IMR-90 (cell line): Measurements from ENCODE around the gene VWA8. TPM values are rescaled to one million over a fixed set of nuclear protein-coding genes. Genes with fewer than 3 reads are reported as not detected.

Source experiments
- ATAC-seq: fragments of 200-7000 bp; cut with Tn5 transposase; 2 replicates; pipeline ENCODE4 v1.9.1; 2020; ENCODE audit warnings: low read depth, mild to moderate bottlenecking, moderate library complexity
- BruUV-seq: library from RNA; stranded (reverse); fragments of 400-500 nt; replicated peaks from 2 replicates; lab custom pipeline; 2021; lab: Mats Ljungman, UMichigan
- CTCF ChIA-PET: fragments of 300-600 bp; formaldehyde crosslinking; extraction: SDS; loops from one replicate; lab custom pipeline; 2021; ENCODE audit warnings: antibody characterized with exemption; lab: Yijun Ruan, JAX
- POLR2A ChIA-PET: fragments of 300-600 bp; sonication (Branson Sonifier 250); formaldehyde crosslinking; loops from one replicate; lab custom pipeline; 2022; ENCODE audit warnings: antibody characterized with exemption; ENCODE audit not compliant: unreplicated experiment; lab: Charles Lee
- DNase-seq: peaks from one replicate; pipeline ENCODE4 v3.0.0; 2013
- H2AFZ ChIP-seq: replicated peaks from 2 replicates; pipeline ENCODE3; 2013; ENCODE audit warnings: low read length, mild to moderate bottlenecking; ENCODE audit not compliant: poor library complexity
- H2AK5ac ChIP-seq: 2 replicates; pipeline ENCODE4 v1.6.1; 2013; ENCODE audit warnings: low read depth, low read length, inconsistent platforms
- H2AK9ac ChIP-seq: replicated peaks from 2 replicates; pipeline ENCODE3; 2013; ENCODE audit warnings: mild to moderate bottlenecking, low read depth, low read length, moderate library complexity; ENCODE audit not compliant: poor library complexity
- H2BK120ac ChIP-seq: 2 replicates; pipeline ENCODE4 v1.6.1; 2013; ENCODE audit warnings: low read depth, low read length, inconsistent platforms
- H2BK15ac ChIP-seq: 3 replicates; pipeline ENCODE4 v1.6.1; 2013; ENCODE audit warnings: low read depth, low read length, inconsistent platforms
- H2BK20ac ChIP-seq: 2 replicates; pipeline ENCODE4 v1.6.1; 2013; ENCODE audit warnings: low read depth, mild to moderate bottlenecking, inconsistent platforms, low read length, moderate library complexity
- H2BK5ac ChIP-seq: 2 replicates; pipeline ENCODE4 v1.6.1; 2013; ENCODE audit warnings: mild to moderate bottlenecking, low read depth, low read length, inconsistent platforms; ENCODE audit not compliant: poor library complexity, severe bottlenecking
- H3K14ac ChIP-seq: replicated peaks from 2 replicates; pipeline ENCODE4 v1.6.1; 2013; ENCODE audit warnings: low read depth, low read length, inconsistent platforms
- H3K18ac ChIP-seq: 2 replicates; pipeline ENCODE4 v1.6.1; 2013; ENCODE audit warnings: low read depth, low read length, control low read depth
- H3K23ac ChIP-seq: 2 replicates; pipeline ENCODE4 v1.6.1; 2013; ENCODE audit warnings: low read depth, low read length, inconsistent platforms
- H3K27ac ChIP-seq: 2 replicates; pipeline ENCODE4 v1.5.1; 2013; ENCODE audit warnings: mild to moderate bottlenecking, control low read depth, low read length; ENCODE audit not compliant: insufficient read depth
- H3K27me3 ChIP-seq: 2 replicates; pipeline ENCODE4 v1.6.1; 2013; ENCODE audit warnings: low read length; ENCODE audit not compliant: control insufficient read depth, insufficient read depth
- H3K36me3 ChIP-seq: 2 replicates; pipeline ENCODE4 v1.6.1; 2013; ENCODE audit warnings: low read length, mixed read lengths; ENCODE audit not compliant: control insufficient read depth, insufficient read depth
- H3K4ac ChIP-seq: 2 replicates; pipeline ENCODE4 v1.6.1; 2013; ENCODE audit warnings: low read depth, low read length, inconsistent platforms
- H3K4me1 ChIP-seq: 2 replicates; pipeline ENCODE4 v1.6.1; 2013; ENCODE audit warnings: low read length, mixed read lengths; ENCODE audit not compliant: control insufficient read depth, insufficient read depth
- H3K4me2 ChIP-seq: 2 replicates; pipeline ENCODE4 v1.6.1; 2013; ENCODE audit warnings: low read depth, mild to moderate bottlenecking, control low read depth, low read length, moderate library complexity
- H3K4me3 ChIP-seq: 2 replicates; pipeline ENCODE4 v1.5.1; 2013; ENCODE audit warnings: low read depth, mild to moderate bottlenecking, control low read depth, low read length, moderate library complexity; ENCODE audit not compliant: insufficient read depth
- H3K56ac ChIP-seq: 2 replicates; pipeline ENCODE4 v1.6.1; 2013; ENCODE audit warnings: low read length, inconsistent platforms; ENCODE audit not compliant: insufficient read depth; ENCODE audit errors: extremely low read depth
- H3K79me1 ChIP-seq, 2 experiments: 2 replicates each; pipeline ENCODE4 v1.6.1; 2013; ENCODE audit warnings: low read length in 2 of 2, inconsistent platforms in 1 of 2, low read depth in 1 of 2
- H3K9ac ChIP-seq: 2 replicates; pipeline ENCODE4 v1.6.1; 2013; ENCODE audit warnings: low read depth, low read length, control low read depth
- H3K9me1 ChIP-seq: 2 replicates; pipeline ENCODE4 v1.6.1; 2013; ENCODE audit warnings: low read length, inconsistent platforms; ENCODE audit not compliant: insufficient read depth
- H3K9me3 ChIP-seq: 2 replicates; pipeline ENCODE4 v1.6.1; 2013; ENCODE audit warnings: low read length; ENCODE audit not compliant: control insufficient read depth, insufficient read depth
- H4K20me1 ChIP-seq: 2 replicates; pipeline ENCODE4 v1.6.1; 2013; ENCODE audit warnings: low read length, inconsistent platforms; ENCODE audit not compliant: insufficient read depth
- H4K5ac ChIP-seq: 2 replicates; pipeline ENCODE4 v1.6.1; 2013; ENCODE audit warnings: mild to moderate bottlenecking, low read depth, low read length, control low read depth
- H4K8ac ChIP-seq, 2 experiments: 2 replicates each; pipeline ENCODE4 v1.6.1; 2013; ENCODE audit warnings: low read depth in 2 of 2, low read length in 2 of 2, control low read depth in 1 of 2, inconsistent platforms in 1 of 2
- H4K91ac ChIP-seq: 2 replicates; pipeline ENCODE4 v1.6.1; 2013; ENCODE audit warnings: low read depth, low read length, inconsistent platforms; ENCODE audit not compliant: insufficient read depth
- FOS ChIP-seq: fragments of 150-350 bp; IDR thresholded peaks from 2 replicates; pipeline ENCODE4 v1.6.1; 2016; ENCODE audit warnings: low read depth, low read length
- NFE2L2 ChIP-seq: fragments of 150-350 bp; IDR thresholded peaks from 2 replicates; pipeline ENCODE4 v1.6.1; 2016; ENCODE audit warnings: low read depth, mild to moderate bottlenecking, low read length
- RFX5 ChIP-seq: IDR thresholded peaks from 2 replicates; pipeline ENCODE4 v1.8.0; 2012; ENCODE audit warnings: low read depth, mild to moderate bottlenecking, low read length, moderate library complexity
- WGBS, 2 experiments: methylation state at CpG; one replicate each; pipeline versions ENCODE4 v1.1.5 to v1.1.7; 2013; ENCODE audit warnings: missing lambda C conversion rate in 2 of 2; ENCODE audit not compliant: insufficient read length in 1 of 2; ENCODE audit errors: extremely low coverage in 2 of 2; 5-methylcytosine and 5-hydroxymethylcytosine counted together
- dilution Hi-C: fragments of 300-500 bp; cut with HindIII; formaldehyde crosslinking; loops from one replicate; pipeline ENCODE4 v1.14.3; 2018; ENCODE audit warnings: low sequenced_read_pairs; ENCODE audit not compliant: unreplicated experiment
- in situ Hi-C: fragments of 300-500 bp; cut with MboI; formaldehyde crosslinking; loops from 3 replicates; pipeline ENCODE4 v1.14.3; 2019; ENCODE audit warnings: low sequenced_read_pairs, inconsistent platforms, mixed read lengths
- intact Hi-C: fragments of 100-400 bp; cut with micrococcal nuclease; formaldehyde crosslinking; loops from 2 replicates; pipeline ENCODE4 v1.10.0; 2022
- polyA plus RNA-seq, 3 experiments: library from polyadenylated mRNA; depleted of rRNA; stranded (reverse); fragments of >200 nt; gene quantifications; 2 replicates each; pipeline ENCODE4 v1.2.3, GENCODE V29; 2012; ENCODE audit warnings: low replicate concordance in 1 of 3
- total RNA-seq: library from RNA; depleted of rRNA; stranded (reverse); fragments of >200 nt; gene quantifications from 2 replicates; pipeline ENCODE4 v1.2.3, GENCODE V29; 2012

Gene VWA8
- total and polyA plus RNA-seq, 2 of the 4 experiments (the other 2 are of a cell fraction) = 5.9 to 18.3 TPM

DNA sequence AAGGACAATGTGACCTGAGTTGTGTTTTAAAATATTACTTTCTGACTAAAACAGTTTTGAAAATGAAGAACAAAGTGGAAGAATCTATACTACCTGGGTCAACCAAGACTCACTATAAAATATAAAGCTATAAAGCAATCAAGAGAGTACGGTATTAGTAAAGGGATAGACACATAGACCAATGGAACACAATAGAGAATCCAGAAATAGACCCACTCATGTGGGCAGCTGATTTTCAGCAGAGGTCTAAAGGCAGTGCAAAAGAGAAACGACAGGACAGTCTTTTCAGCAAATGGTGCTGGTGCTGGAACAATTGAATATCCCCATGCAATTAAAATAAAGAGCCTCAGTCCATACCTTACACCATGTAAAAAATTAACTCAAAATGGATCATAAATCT lies 278.9 kb downstream of the VWA8 start:
- Histone ChIP-seq H3K14ac (no peak overlapping the region), H3K27me3 (no peaks in the 10 kb centered on the region), H4K5ac (no peak overlapping the region), H3K18ac (no peak overlapping the region), H3K4ac (no peak overlapping the region), H3K9ac (no peak overlapping the region), H3K23ac (no peak overlapping the region), H2BK20ac (no peak overlapping the region), H2AK9ac (no peak overlapping the region), H2BK15ac (no peak overlapping the region), H3K36me3 (no peaks in the 10 kb centered on the region; the same call in 1 of the 2 replicates), H3K79me1 (no peaks in the 10 kb centered on the region), H2AK5ac (no peak overlapping the region), H4K91ac (no peak overlapping the region), H4K20me1 (no peaks in the 10 kb centered on the region), H3K4me3 (no peak overlapping the region), H3K9me1 (peaks cover 3% of the 10 kb centered on the region; the same call in 1 of the 2 replicates), H4K8ac (no peak overlapping the region), H2BK120ac (no peak overlapping the region), H3K4me1 (peaks cover 2% of the 10 kb centered on the region; the same call in 1 of the 2 replicates), H2BK5ac (no peak overlapping the region), H2AFZ (no peak overlapping the region), H3K9me3 (no peaks in the 10 kb centered on the region), H3K27ac (no peak overlapping the region), H3K56ac (no peak overlapping the region), H3K4me2 (no peak overlapping the region)
- WGBS, 2 experiments = no CpG with 5 or more reads among the region's 2 CpGs
- ChIA-PET CTCF (no interaction called here), POLR2A (no interaction called here)
- no peak for TF ChIP-seq RFX5
- TF ChIP-seq FOS = no peak
- TF ChIP-seq NFE2L2 = no peak
- no peak for DNase-seq
- in situ Hi-C loops = no loop called here
- intact Hi-C loops = no loop called here
- BruUV-seq = no TSS peak
- dilution Hi-C loops = no loop called here
- no peak for ATAC-seq
